HT1080 (cell line): Measurements from ENCODE around the gene HIPK3. TPM values are rescaled to one million over a fixed set of nuclear protein-coding genes. Genes with fewer than 3 reads are reported as not detected.

ENCODE experiments used
- DNase-seq: peaks from one replicate; pipeline ENCODE4 v3.0.0-alpha.2; 2015; ENCODE audit warnings: low read depth
- total RNA-seq: library from RNA; depleted of rRNA; stranded (reverse); fragments of >200 nt; shearing (Covaris generic); gene quantifications from 2 replicates; pipeline ENCODE4 v1.2.3, GENCODE V29; 2014; rRNA removed

The HIPK3 gene
- total RNA-seq, 1 experiment from 2014 or later: 23.1 TPM

GRCh38 chr11:33390944-33391892 lies 134.0 kb downstream of the HIPK3 start:
- DNase-seq: no peak

- no peak for DNase-seq
Measured at GRCh38 chr11:33391893-33392251, 134.7 kb downstream of the HIPK3 start.

GRCh38 chr11:33394431-33395109 lies 137.4 kb downstream of the HIPK3 start:
- no peak for DNase-seq

- DNase-seq: no peak
Measured at GRCh38 chr11:33396361-33396760, 139.2 kb downstream of the HIPK3 start.

GRCh38 chr11:33399421-33399820 lies 142.2 kb downstream of the HIPK3 start:
- no peak for DNase-seq

- peak; percentile 18 for DNase-seq
Measured at GRCh38 chr11:33402066-33402465, 144.9 kb downstream of the HIPK3 start.

- DNase-seq: no peak
Measured at GRCh38 chr11:33403344-33403743, 146.2 kb downstream of the HIPK3 start.

GRCh38 chr11:33405834-33406602 lies 148.8 kb downstream of the HIPK3 start:
- DNase-seq: no peak

Other genes starting within 250 kb of the HIPK3 start
- gene DEPDC7, start 241.5 kb upstream of the HIPK3 start, total RNA-seq: 1.6 and 2.6 TPM in 2 replicates
- gene TCP11L1, start 217.8 kb upstream of the HIPK3 start, total RNA-seq: 16.4 and 17.2 TPM in 2 replicates
- 33.7 and 43.1 TPM in 2 replicates for gene CSTF3, start 95.9 kb upstream of the HIPK3 start, total RNA-seq
- gene KIAA1549L, start 118.7 kb downstream of the HIPK3 start, total RNA-seq: 45.2 and 60.7 TPM in 2 replicates